Tibial nerve (tissue), 4 donors: Measurements from ENCODE around the gene FAM83F.

ENCODE experiments used
- EP300 ChIP-seq, 2 donors: sonication (generic); formaldehyde crosslinking; IDR thresholded peaks; one replicate each; pipeline ENCODE4 v1.6.1; 2017; ENCODE audit warnings: antibody characterized with exemption in 2 of 2, mild to moderate bottlenecking in 1 of 2
- POLR2A ChIP-seq, 2 donors: fragments of 450-650 bp; IDR thresholded peaks; one replicate each; pipeline ENCODE4 v1.6.1; 2017; ENCODE audit warnings: antibody characterized with exemption in 2 of 2, mild to moderate bottlenecking in 2 of 2, moderate library complexity in 2 of 2
- TF ChIP-seq, protein P1 (sequence below), 5 experiments: fragments of 200-600 bp in 3 of 5; fragments of 450-650 bp in 2 of 5; sonication (generic) in 3 of 5; IDR thresholded peaks; one replicate each; pipeline ENCODE4 v1.5.1; 2016 to 2019; ENCODE audit warnings: antibody characterized with exemption in 5 of 5, mild to moderate bottlenecking in 3 of 5, moderate library complexity in 2 of 5

DNA sequence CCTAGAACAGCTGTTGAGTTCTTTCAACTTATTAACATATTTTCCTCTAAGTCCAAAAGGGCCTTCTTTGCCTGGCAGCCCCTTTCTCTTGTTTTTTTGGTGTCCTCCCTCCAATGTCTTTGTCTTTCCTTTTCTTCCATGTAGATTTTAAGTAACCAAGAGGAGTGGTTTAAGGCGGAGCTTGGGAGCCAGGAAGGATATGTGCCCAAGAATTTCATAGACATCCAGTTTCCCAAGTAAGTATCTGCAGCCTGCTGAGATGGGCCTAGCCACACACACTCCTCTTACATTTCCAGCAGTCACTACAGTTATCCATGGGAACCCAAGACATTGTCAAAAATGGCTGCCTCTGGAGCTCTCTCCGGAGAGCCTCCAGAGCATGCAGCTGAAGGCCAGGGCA is 39.1 kb upstream of the FAM83F start:
- TF ChIP-seq, protein P1, sequence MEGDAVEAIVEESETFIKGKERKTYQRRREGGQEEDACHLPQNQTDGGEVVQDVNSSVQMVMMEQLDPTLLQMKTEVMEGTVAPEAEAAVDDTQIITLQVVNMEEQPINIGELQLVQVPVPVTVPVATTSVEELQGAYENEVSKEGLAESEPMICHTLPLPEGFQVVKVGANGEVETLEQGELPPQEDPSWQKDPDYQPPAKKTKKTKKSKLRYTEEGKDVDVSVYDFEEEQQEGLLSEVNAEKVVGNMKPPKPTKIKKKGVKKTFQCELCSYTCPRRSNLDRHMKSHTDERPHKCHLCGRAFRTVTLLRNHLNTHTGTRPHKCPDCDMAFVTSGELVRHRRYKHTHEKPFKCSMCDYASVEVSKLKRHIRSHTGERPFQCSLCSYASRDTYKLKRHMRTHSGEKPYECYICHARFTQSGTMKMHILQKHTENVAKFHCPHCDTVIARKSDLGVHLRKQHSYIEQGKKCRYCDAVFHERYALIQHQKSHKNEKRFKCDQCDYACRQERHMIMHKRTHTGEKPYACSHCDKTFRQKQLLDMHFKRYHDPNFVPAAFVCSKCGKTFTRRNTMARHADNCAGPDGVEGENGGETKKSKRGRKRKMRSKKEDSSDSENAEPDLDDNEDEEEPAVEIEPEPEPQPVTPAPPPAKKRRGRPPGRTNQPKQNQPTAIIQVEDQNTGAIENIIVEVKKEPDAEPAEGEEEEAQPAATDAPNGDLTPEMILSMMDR (IDR thresholded peaks at IDR 0.05) = no peak
- no peak for TF ChIP-seq POLR2A (IDR thresholded peaks at IDR 0.05)
- TF ChIP-seq EP300 (IDR thresholded peaks at IDR 0.05) = no peak
